Mesenteric fat pad (tissue), 1 donor: ENCODE results near the gene ABCG1. TPM values are rescaled to one million over a fixed set of nuclear protein-coding genes. Genes with fewer than 3 reads are reported as not detected.

Source experiments
- DNase-seq: peaks from one replicate; pipeline ENCODE4 v3.0.0-alpha.2; 2020; ENCODE audit warnings: low spot score
- total RNA-seq: library from RNA; stranded (reverse); fragmentation: NEBNext Ultra II Directional; extraction: Animal tissue kit (Norgen Biotek cat#: 25700); gene quantifications from one replicate; pipeline ENCODE4 v1.2.1, GENCODE V29; 2021
- donor health status: DM: yes; HTN: yes; CAD: no.

ABCG1 gene
- total RNA-seq, 1 donor from 2014 or later = 25.9 TPM

- peak; percentile 73 for DNase-seq
Observed at GRCh38 chr21:42304556-42305454, 85.9 kb downstream of the ABCG1 start.

GRCh38 chr21:42305707-42306147 is 86.8 kb downstream of the ABCG1 start:
- DNase-seq = peak; percentile 72

- DNase-seq = peak; percentile 85
Observed at GRCh38 chr21:42306366-42307035, 87.6 kb downstream of the ABCG1 start.

- peak; percentile 60 for DNase-seq
Observed at GRCh38 chr21:42307106-42307505, 88.2 kb downstream of the ABCG1 start.

GRCh38 chr21:42308161-42308913 is 89.4 kb downstream of the ABCG1 start:
- peak; percentile 84 for DNase-seq

GRCh38 chr21:42308914-42309752 is 90.2 kb downstream of the ABCG1 start:
- peak; percentile 41 for DNase-seq

DNA sequence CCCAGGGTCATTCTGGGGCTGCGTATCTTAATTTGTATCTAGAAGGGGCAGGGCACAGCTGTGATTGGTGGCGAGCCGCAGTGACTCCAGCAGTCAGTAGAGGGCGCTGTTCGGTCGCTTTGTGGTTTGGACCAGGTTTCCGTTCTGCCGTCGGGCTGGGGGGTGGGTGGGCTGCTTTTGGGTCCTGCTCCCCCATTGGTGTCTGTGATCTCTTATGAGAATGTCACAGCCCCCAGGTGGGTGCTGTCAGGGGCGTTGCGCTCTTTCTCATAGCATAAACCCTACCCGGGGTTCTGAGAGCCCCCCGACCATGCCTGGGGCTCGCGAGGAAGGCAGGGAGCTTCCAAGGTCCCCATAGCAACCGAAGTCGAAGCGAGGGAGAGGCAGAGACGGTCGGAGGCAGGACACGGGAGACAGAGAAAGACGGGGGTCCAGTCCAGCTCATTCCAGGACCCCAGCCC is 90.8 kb downstream of the ABCG1 start:
- DNase-seq = peak; percentile 88

DNA sequence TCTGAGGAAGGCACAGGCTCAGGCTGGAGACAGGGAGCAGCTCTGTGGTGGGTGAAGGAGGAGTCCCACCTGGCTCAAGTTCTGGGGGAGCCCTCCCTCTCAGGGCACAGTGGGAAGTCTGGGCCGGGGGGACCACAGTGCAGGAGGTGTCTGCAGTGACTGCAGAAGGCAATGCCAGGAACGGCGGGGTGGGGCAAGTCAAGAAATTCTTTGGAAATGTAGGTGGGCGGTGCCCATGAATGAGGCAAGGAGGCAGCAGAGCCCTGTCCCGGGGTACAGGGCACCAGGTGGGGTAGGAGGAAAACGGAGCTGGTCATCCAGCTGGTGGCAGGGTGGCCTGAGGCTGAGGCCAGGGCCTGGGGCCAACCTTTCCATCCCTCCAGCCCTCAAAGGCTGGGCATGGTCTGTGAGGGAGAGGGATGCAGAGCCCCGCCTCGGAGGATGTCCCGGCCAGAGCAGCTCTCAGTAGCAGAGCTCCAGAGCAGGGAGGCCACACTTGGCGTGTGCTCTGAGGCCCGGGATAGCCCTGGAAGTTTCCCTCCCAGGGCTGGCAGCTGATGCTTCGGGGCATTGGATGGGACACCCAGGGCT is 91.6 kb downstream of the ABCG1 start:
- peak; percentile 65 for DNase-seq

DNA sequence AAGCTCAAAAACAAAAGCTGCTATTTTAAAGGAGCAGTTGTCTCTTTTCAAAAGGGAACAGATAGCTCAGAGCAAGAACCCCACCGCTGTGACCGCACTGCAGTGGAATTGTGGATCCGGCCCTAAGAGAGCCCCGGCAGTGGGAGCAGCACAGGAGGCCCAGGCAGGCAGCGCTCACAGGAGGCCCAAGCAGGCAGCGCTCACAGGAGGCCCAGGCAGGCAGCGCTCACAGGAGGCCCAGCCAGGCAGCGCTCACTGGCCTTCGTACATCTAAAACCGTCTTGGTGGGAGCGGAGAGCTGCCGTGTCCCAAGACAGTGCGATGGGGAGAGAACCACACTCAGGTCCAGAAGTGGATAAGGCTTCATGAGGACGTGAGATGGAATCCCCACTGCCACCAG is 92.2 kb downstream of the ABCG1 start:
- peak; percentile 47 for DNase-seq

GRCh38 chr21:42311816-42312625 is 93.1 kb downstream of the ABCG1 start:
- DNase-seq = peak; percentile 76

- DNase-seq = no peak
Observed at GRCh38 chr21:42312626-42313104, 93.7 kb downstream of the ABCG1 start.

DNA sequence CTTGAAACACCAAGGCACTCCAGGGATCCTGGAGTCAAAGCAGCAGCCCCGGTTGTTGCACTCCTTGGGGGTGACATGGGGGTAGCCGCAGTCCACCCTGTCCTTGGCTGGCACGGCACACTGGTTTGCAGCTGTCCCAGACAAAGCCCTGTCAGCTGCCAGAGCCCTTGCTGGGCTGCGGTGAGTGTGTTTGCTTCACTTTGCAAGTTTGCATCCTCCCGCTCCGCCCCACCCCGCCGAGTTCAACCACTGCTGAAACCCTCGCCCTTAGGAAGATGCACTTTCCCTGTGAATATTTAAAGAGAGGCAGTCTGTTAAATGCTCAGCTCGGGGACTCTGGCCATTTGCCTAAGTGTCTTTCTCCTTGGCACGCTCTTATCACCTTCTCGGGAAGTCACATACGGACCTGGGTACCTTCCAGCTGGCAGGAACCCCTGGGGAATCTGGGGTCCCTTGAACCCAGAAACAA is 94.6 kb downstream of the ABCG1 start:
- DNase-seq = no peak

- DNase-seq = no peak
Observed at GRCh38 chr21:42314616-42315295, 95.8 kb downstream of the ABCG1 start.

DNA sequence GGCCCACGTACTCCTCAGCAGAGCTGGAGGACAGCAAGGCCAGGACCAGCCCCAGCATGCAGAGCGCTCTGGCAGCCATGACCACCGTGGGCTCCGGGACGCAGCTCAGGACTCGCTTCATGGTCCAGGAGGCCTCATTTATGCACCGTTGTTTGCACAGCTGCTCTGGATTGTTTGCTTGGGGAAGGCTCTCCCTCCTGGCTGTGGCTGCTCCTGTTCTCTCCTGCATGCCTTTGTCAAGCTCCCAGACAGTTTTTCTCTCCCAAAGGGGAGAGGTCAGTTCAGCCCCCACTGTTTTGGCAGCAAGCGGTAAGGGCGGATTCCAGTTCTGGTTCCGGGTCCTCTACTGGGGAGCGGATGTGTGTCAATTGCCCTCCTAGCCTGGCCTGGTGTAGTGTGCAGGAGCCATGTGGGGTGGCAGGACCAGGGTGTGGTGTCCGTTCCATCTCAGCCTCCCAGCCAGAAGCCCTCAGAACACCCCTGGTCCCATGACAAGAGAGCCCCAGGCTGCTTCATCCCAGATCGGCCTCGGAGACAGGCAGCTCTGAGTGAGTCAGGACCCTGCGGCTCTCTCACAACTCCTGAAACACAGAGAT is 96.5 kb downstream of the ABCG1 start, which contains the start of gene TFF3:
Gene TFF3 (minus strand): TSS at position 114 of the 596 bp plus-strand sequence. CDS start 35 bp downstream, at position 79.
- DNase-seq = no peak

GRCh38 chr21:42316891-42317290 is 98.0 kb downstream of the ABCG1 start:
- no peak for DNase-seq

- peak; percentile 67 for DNase-seq
Observed at GRCh38 chr21:42317341-42317741, 98.4 kb downstream of the ABCG1 start.

DNA sequence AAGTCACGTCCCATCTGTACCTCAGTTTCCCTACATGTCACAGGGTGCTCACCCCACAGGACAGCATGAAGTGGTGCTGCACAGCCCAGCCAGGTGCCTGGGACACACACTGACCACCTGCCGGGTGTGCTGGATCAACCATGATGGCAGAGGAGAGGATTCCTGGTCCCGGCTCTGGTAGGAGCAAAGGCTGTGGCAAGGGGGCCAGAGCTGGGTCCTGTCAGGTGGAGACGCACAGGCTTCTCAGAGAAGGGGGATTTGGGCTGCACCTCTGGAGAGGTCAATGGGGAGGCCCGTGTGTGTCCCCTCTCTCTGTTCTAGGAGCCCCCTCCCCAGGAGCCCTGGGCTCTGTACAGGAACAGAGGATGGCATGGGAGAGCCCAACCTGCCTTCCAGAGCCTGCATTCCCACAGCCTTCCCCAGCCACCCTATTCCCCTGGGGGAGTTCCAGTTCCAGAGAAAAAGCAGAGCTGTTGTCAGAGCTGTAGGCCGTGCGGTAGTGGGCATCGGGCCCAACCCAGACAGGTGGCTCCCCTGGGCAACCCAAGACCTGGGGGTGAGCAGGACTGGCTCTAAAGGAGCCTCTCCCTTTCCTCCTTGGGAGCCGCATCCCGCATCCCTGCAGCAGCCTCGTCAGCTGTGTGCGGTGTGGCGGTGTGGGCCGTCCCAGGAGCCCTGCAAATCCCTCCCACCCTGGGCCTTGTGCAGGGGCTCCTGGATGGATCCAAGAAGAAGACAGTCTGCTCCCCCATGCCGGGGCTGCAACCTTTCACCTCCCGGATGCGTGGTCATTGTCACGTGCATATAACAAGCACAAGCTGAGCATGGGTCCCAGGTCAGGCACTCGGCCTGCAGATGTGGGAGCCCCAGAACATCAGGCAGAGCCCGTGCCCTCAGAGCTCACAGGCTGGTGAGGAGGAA is 99.1 kb downstream of the ABCG1 start:
- DNase-seq = no peak
